ENCODE measurements around the gene ZPBP2. TPM values are rescaled to one million over a fixed set of nuclear protein-coding genes. Genes with fewer than 3 reads are reported as not detected.
A peak's percentile ranks its signal among the peaks of the same experiment; 100 is the strongest.
"Not testable (repeated sequence)": the region's sequence is repeated elsewhere in the genome, so short reads cannot be mapped to it uniquely, and the experiment has no call there.

The ZPBP2 gene
- total RNA-seq, 6 donors from 2014 or later, result not detected

- ATAC-seq (ENCODE audit: low FRiP score in 2 of 2) (peak; percentile 42 to 83), DNase-seq (peak in 1 of 2 donors; percentile 31)
- TF ChIP-seq EP300 (IDR thresholded peaks at IDR 0.05), result no peak
- no peak for TF ChIP-seq POLR2AphosphoS5 (IDR thresholded peaks at IDR 0.05)
- no peak for TF ChIP-seq CTCF (IDR thresholded peaks at IDR 0.05)
- no peak for TF ChIP-seq POLR2A (IDR thresholded peaks at IDR 0.05)
These were observed 26.8 kb upstream of the ZPBP2 start for GRCh38 chr17:39841134-39841683.

GRCh38 chr17:39845052-39845846 is 22.8 kb upstream of the ZPBP2 start:
- DNase-seq, result no peak
- Histone ChIP-seq H3K4me1 (peaks cover 0 to 13% (median 3%) of the 10 kb centered on the region in 4 donors), H3K9me3 (no peaks in the 10 kb centered on the region), H3K27me3 (no peaks in the 10 kb centered on the region), H3K27ac (no peak overlapping the region), H3K4me3 (no peak overlapping the region), H3K36me3 (no peaks in the 10 kb centered on the region)
- WGBS, 2 donors, result 65 to 70% methylated on average over 8 of the region's 8 CpGs
- ATAC-seq (ENCODE audit: low FRiP score in 2 of 2), result no peak
- TF ChIP-seq POLR2A (IDR thresholded peaks at IDR 0.05) (no peak), EP300 (IDR thresholded peaks at IDR 0.05) (no peak), CTCF (IDR thresholded peaks at IDR 0.05) (no peak), POLR2AphosphoS5 (IDR thresholded peaks at IDR 0.05) (no peak)

More at GRCh38 chr17:39841134-39841683, 26.8 kb upstream of the ZPBP2 start:
- 51 to 61% methylated on average over 2 of the region's 2 CpGs for WGBS, 2 donors
- Histone ChIP-seq H3K36me3 (no peaks in the 10 kb centered on the region), H3K4me1 (peaks cover 0 to 8% (median 3%) of the 10 kb centered on the region in 4 donors), H3K27me3 (no peaks in the 10 kb centered on the region), H3K9me3 (peaks cover 0 to 8% (median 0%) of the 10 kb centered on the region in 4 donors), H3K4me3 (no peak overlapping the region), H3K27ac (no peak overlapping the region)

- Histone ChIP-seq H3K27me3 (no peaks in the 10 kb centered on the region), H3K4me1 (peaks cover 0 to 13% (median 3%) of the 10 kb centered on the region in 4 donors), H3K9me3 (no peaks in the 10 kb centered on the region), H3K27ac (no peak overlapping the region), H3K4me3 (no peak overlapping the region), H3K36me3 (no peaks in the 10 kb centered on the region)
- no peak for ATAC-seq (ENCODE audit: low FRiP score in 2 of 2)
- TF ChIP-seq EP300 (IDR thresholded peaks at IDR 0.05) (no peak), POLR2A (IDR thresholded peaks at IDR 0.05) (no peak), CTCF (IDR thresholded peaks at IDR 0.05) (no peak), POLR2AphosphoS5 (IDR thresholded peaks at IDR 0.05) (no peak)
- WGBS, 2 donors, result 73 to 85% methylated on average over 4 of the region's 4 CpGs
- no peak for DNase-seq
These were observed 21.8 kb upstream of the ZPBP2 start for GRCh38 chr17:39846205-39846604.

- ATAC-seq (ENCODE audit: low FRiP score in 2 of 2) (no peak), DNase-seq (peak in 1 of 2 donors; percentile 28)
- H3K27me3 ChIP-seq, result no peaks in the 10 kb centered on the region
- H3K36me3 ChIP-seq, result no peaks in the 10 kb centered on the region
- TF ChIP-seq POLR2A (IDR thresholded peaks at IDR 0.05), result no peak
- no peak for TF ChIP-seq EP300 (IDR thresholded peaks at IDR 0.05)
- TF ChIP-seq POLR2AphosphoS5 (IDR thresholded peaks at IDR 0.05), result no peak
- TF ChIP-seq CTCF (IDR thresholded peaks at IDR 0.05), result no peak
- no peak overlapping the region for H3K27ac ChIP-seq
- 66% methylated on average over 4 of the region's 4 CpGs for WGBS, 2 donors
- no peak overlapping the region for H3K4me3 ChIP-seq
- H3K9me3 ChIP-seq, result no peaks in the 10 kb centered on the region
- peaks cover 0 to 13% (median 3%) of the 10 kb centered on the region in 4 donors for H3K4me1 ChIP-seq
These were observed 19.4 kb upstream of the ZPBP2 start for GRCh38 chr17:39848600-39848999.

- H3K27me3 ChIP-seq; H3K9me3 ChIP-seq; H3K36me3 ChIP-seq; H3K4me3 ChIP-seq; H3K27ac ChIP-seq; ATAC-seq (ENCODE audit: low FRiP score in 2 of 2); DNase-seq: not testable (repeated sequence)
- H3K4me1 ChIP-seq, result peaks cover 0 to 10% (median 3%) of the 10 kb centered on the region in 4 donors
These were observed 17.8 kb upstream of the ZPBP2 start for GRCh38 chr17:39850186-39850585.

All from upper lobe of left lung (tissue), 6 donors.